HEK293T (cell line): ENCODE measurements around the gene UVRAG.

ENCODE experiments used
- CTCF ChIA-PET: fragments of 350-600 bp; formaldehyde crosslinking; extraction: SDS; loops from one replicate; lab custom pipeline; 2021; ENCODE audit warnings: antibody characterized with exemption, inconsistent platforms; lab: Yijun Ruan, JAX
- POLR2A ChIA-PET: fragments of 350-600 bp; formaldehyde crosslinking; extraction: SDS; loops from one replicate; lab custom pipeline; 2020; ENCODE audit warnings: antibody characterized with exemption, inconsistent platforms; lab: Yijun Ruan, JAX
- DNase-seq: peaks from one replicate; pipeline ENCODE4 v3.0.0; 2012; ENCODE audit warnings: mixed read lengths; ENCODE audit errors: extremely low spot score
- ARNT ChIP-seq: fragments of 450-650 bp; IDR thresholded peaks from 2 replicates; pipeline ENCODE4 v1.6.1; 2017; ENCODE audit warnings: mild to moderate bottlenecking
- BHLHE40 ChIP-seq: fragments of 450-650 bp; IDR thresholded peaks from 2 replicates; pipeline ENCODE4 v1.6.1; 2016; ENCODE audit warnings: mild to moderate bottlenecking, moderate library complexity, borderline replicate concordance
- CTBP1 ChIP-seq: fragments of 450-650 bp; IDR thresholded peaks from 2 replicates; pipeline ENCODE4 v1.6.1; 2016; ENCODE audit warnings: borderline replicate concordance
- ELF4 ChIP-seq: fragments of 450-650 bp; IDR thresholded peaks from 2 replicates; pipeline ENCODE4 v1.6.1; 2017; ENCODE audit warnings: antibody characterized with exemption
- FOXA1 ChIP-seq: fragments of 450-650 bp; IDR thresholded peaks from 2 replicates; pipeline ENCODE4 v1.6.1; 2016; ENCODE audit warnings: mild to moderate bottlenecking
- FOXK2 ChIP-seq: fragments of 450-650 bp; IDR thresholded peaks from 2 replicates; pipeline ENCODE4 v1.6.1; 2016; ENCODE audit warnings: mild to moderate bottlenecking
- FOXM1 ChIP-seq: fragments of 450-650 bp; IDR thresholded peaks from 2 replicates; pipeline ENCODE4 v1.6.1; 2017; ENCODE audit warnings: mild to moderate bottlenecking, borderline replicate concordance
- HDGF ChIP-seq: fragments of 450-650 bp; IDR thresholded peaks from 2 replicates; pipeline ENCODE4 v1.6.1; 2017; ENCODE audit warnings: antibody characterized with exemption, borderline replicate concordance
- L3MBTL2 ChIP-seq: fragments of 450-650 bp; conservative IDR thresholded peaks from 2 replicates; pipeline ENCODE4 v1.6.1; 2016; ENCODE audit warnings: mild to moderate bottlenecking
- LEF1 ChIP-seq: fragments of 450-650 bp; IDR thresholded peaks from 2 replicates; pipeline ENCODE4 v1.6.1; 2017; ENCODE audit warnings: mild to moderate bottlenecking, borderline replicate concordance
- NFRKB ChIP-seq: fragments of 450-650 bp; IDR thresholded peaks from 2 replicates; pipeline ENCODE4 v1.6.1; 2016; ENCODE audit warnings: mild to moderate bottlenecking, moderate library complexity
- SP1 ChIP-seq: fragments of 450-650 bp; IDR thresholded peaks from 2 replicates; pipeline ENCODE4 v1.6.1; 2017
- SUZ12 ChIP-seq: fragments of 450-650 bp; IDR thresholded peaks from 2 replicates; pipeline ENCODE4 v1.6.1; 2016; ENCODE audit warnings: mild to moderate bottlenecking
- TARDBP ChIP-seq: fragments of 450-650 bp; IDR thresholded peaks from 2 replicates; pipeline ENCODE4 v1.6.1; 2016
- ZNF384 ChIP-seq: fragments of 450-650 bp; IDR thresholded peaks from 2 replicates; pipeline ENCODE4 v1.6.1; 2016
- TF ChIP-seq, protein P1 (sequence below): fragments of 450-650 bp; IDR thresholded peaks from 2 replicates; pipeline ENCODE4 v1.6.1; 2016

UVRAG gene

DNA sequence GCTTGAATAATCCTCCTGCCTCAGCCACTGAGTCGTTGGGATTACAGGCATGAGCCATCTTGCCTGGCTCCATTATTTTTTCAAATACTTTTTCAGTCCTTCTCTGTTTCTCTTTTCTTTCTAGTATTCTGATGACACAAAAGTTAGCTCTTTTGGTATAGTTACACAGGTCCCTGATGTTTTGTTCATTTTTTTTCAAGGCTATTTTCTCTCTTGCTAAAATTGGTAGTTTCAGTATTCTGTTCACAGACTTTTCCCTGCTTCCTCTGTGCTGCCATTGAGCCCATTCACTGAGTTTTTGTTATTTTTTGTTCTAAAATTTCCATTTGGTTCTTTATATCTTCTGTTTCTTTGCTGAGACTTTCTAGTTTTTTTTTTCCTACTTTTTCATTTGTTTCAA lies 166.5 kb downstream of the UVRAG start:
- no peak for TF ChIP-seq SUZ12
- no peak for TF ChIP-seq LEF1
- no peak for TF ChIP-seq ARNT
- no peak for TF ChIP-seq FOXA1
- no peak for TF ChIP-seq NFRKB
- TF ChIP-seq HDGF: no peak
- no peak for TF ChIP-seq CTBP1
- CTCF ChIA-PET: interaction anchor here (0.6 kb wide), 1 partner anchor 111 kb away, joined by 3 read pairs; no protein-coding TSS in a partner anchor
- DNase-seq: no peak
- POLR2A ChIA-PET: no interaction called here

DNA sequence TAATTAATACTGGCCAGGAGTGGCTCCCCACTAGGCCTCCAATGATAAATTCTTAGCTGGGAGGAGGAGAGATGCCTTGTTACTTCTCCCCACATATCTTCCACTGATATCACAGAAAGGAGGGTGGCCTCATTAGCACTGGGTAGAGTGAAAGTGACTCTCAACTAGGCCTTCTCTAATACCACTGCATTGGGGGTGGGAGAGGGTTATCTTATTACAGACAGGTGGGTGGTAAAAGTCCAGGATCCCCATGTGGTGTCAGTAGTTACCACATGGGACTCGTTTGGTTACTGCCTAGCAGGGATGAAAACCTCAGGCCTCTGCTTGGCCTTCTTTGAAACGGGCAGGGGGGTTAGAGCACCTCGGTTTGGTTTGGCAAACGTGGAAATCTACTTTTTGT lies 167.3 kb downstream of the UVRAG start:
- no peak for DNase-seq
- no peak for TF ChIP-seq FOXA1
- TF ChIP-seq SP1: no peak
- no peak for TF ChIP-seq CTBP1
- no peak for TF ChIP-seq LEF1
- TF ChIP-seq SUZ12: no peak
- TF ChIP-seq HDGF: no peak
- TF ChIP-seq TARDBP: no peak
- TF ChIP-seq, protein P1, sequence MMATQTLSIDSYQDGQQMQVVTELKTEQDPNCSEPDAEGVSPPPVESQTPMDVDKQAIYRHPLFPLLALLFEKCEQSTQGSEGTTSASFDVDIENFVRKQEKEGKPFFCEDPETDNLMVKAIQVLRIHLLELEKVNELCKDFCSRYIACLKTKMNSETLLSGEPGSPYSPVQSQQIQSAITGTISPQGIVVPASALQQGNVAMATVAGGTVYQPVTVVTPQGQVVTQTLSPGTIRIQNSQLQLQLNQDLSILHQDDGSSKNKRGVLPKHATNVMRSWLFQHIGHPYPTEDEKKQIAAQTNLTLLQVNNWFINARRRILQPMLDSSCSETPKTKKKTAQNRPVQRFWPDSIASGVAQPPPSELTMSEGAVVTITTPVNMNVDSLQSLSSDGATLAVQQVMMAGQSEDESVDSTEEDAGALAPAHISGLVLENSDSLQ: no peak
- TF ChIP-seq FOXM1: no peak
- no peak for TF ChIP-seq ELF4
- TF ChIP-seq FOXK2: no peak
- no peak for TF ChIP-seq L3MBTL2
- no peak for TF ChIP-seq ARNT
- TF ChIP-seq BHLHE40: no peak
- TF ChIP-seq ZNF384: no peak
- CTCF ChIA-PET: no interaction called here
- POLR2A ChIA-PET: no interaction called here

- no peak for DNase-seq
- TF ChIP-seq ZNF384 (no peak), FOXK2 (no peak), LEF1 (no peak), ARNT (no peak), SP1 (no peak), ELF4 (no peak), CTBP1 (no peak), HDGF (no peak), SUZ12 (no peak)
- TF ChIP-seq, protein P1: no peak
- CTCF ChIA-PET: no interaction called here
- POLR2A ChIA-PET: no interaction called here
Measured at GRCh38 chr11:75986966-75987365, 172.0 kb downstream of the UVRAG start.

DNA sequence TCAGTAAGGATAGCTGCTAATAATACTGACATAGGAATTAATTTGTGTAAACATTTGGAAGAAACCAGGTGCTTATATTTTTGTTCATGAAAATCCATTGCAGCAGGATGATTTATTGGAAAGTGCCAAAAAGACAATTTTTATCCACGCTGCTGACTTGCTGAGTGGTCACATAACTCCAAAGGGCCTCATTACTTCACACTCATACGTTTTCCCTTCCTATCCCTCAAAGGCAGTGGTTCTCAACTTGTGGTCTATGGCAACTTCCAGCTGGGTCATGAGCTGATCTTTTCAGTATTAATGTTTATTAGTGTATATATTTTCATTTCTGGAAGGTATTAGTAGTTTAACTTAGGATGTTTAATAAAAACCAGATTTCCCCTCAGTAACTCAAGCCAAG lies 178.1 kb downstream of the UVRAG start:
- CTCF ChIA-PET: interaction anchor here (0.7 kb wide), 1 partner anchor 261 kb away, joined by 3 read pairs; no protein-coding TSS in a partner anchor
- TF ChIP-seq SP1: no peak
- no peak for TF ChIP-seq CTBP1
- no peak for TF ChIP-seq LEF1
- TF ChIP-seq, protein P1: no peak
- TF ChIP-seq ELF4: no peak
- no peak for TF ChIP-seq ZNF384
- TF ChIP-seq L3MBTL2: no peak
- TF ChIP-seq FOXA1: no peak
- TF ChIP-seq TARDBP: no peak
- no peak for TF ChIP-seq NFRKB
- TF ChIP-seq BHLHE40: no peak
- DNase-seq: no peak
- POLR2A ChIA-PET: no interaction called here

DNA sequence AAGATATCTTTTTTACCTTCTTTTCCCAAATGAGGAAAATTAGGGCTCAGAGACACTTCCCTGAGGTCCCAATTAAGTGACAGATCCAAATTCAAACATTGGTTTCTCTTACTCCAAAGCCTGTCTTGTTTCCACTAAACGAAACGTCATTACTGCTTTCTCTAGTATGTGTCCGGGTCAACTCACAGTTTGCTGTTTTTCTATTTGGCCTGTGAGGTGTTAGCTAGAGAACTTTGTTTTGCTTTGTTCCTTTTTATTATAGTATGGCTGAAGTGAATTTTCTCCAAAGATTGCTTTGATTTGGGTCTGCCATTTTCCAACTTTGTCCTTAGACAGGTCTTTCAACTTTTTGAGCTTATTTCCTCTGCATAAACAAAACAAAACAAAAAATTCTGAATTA lies 179.6 kb downstream of the UVRAG start:
- CTCF ChIA-PET: no interaction called here
- DNase-seq: no peak
- TF ChIP-seq, protein P1: no peak
- TF ChIP-seq ELF4: no peak
- no peak for TF ChIP-seq HDGF
- POLR2A ChIA-PET: no interaction called here

GRCh38 chr11:75996523-75997442 lies 181.8 kb downstream of the UVRAG start:
- ChIA-PET POLR2A (interaction anchor here (1.0 kb wide), 1 partner anchor 18 kb away, joined by 3 read pairs; no protein-coding TSS in a partner anchor), CTCF (interaction anchor here (1.0 kb wide), 1 partner anchor 14 kb away, joined by 3 read pairs; no protein-coding TSS in a partner anchor)
- TF ChIP-seq, protein P1: 0 out of 2 replicates have a peak, but pooled peaks have one; percentile 8
- no peak for TF ChIP-seq ELF4
- DNase-seq: no peak
